HL-60 (cell line): Measurements from ENCODE around the gene LRFN2.

ENCODE experiments used
- DNase-seq, 2 experiments: peaks; one replicate each; pipeline ENCODE4 v3.0.0-alpha.2; 2010 to 2020; ENCODE audit warnings: low read depth in 1 of 2, low spot score in 1 of 2
- H3K27ac ChIP-seq: fragments of 250-450 bp; sonication (Bioruptor Pico); replicated peaks from 2 replicates; pipeline ENCODE4 v1.5.1; 2020; ENCODE audit warnings: mild to moderate bottlenecking, moderate library complexity
- H3K27me3 ChIP-seq: fragments of 250-450 bp; sonication (Bioruptor Pico); 2 replicates; pipeline ENCODE4 v1.5.1; 2021; ENCODE audit warnings: mild to moderate bottlenecking, moderate library complexity; ENCODE audit not compliant: insufficient read depth, poor library complexity, severe bottlenecking
- H3K4me3 ChIP-seq: replicated peaks from 2 replicates; pipeline ENCODE4 v1.5.1; 2011; ENCODE audit warnings: mild to moderate bottlenecking, control low read depth, low read length; ENCODE audit not compliant: insufficient read depth
- CTCF ChIP-seq: IDR thresholded peaks from one replicate; pipeline ENCODE4 v1.5.1; 2011; ENCODE audit warnings: low read length, control low read depth, inconsistent platforms; ENCODE audit not compliant: insufficient read depth
- GABPA ChIP-seq: IDR thresholded peaks from 2 replicates; pipeline ENCODE4 v1.6.1; 2012; ENCODE audit warnings: low read depth
- POLR2AphosphoS5 ChIP-seq: IDR thresholded peaks from 2 replicates; pipeline ENCODE4 v1.6.1; 2012; ENCODE audit warnings: low read depth
- REST ChIP-seq: IDR thresholded peaks from 2 replicates; pipeline ENCODE4 v1.6.1; 2012; ENCODE audit warnings: low read depth; ENCODE audit not compliant: insufficient replicate concordance
- SPI1 ChIP-seq: IDR thresholded peaks from 2 replicates; pipeline ENCODE4 v1.6.1; 2012; ENCODE audit warnings: low read depth, mild to moderate bottlenecking, borderline replicate concordance

The LRFN2 gene

GRCh38 chr6:40505191-40505810 lies 81.9 kb downstream of the LRFN2 start:
- Histone ChIP-seq H3K4me3 (no peak overlapping the region), H3K27ac (no peak overlapping the region), H3K27me3 (no peaks in the 10 kb centered on the region)
- TF ChIP-seq REST (no peak), SPI1 (no peak), CTCF (no peak), POLR2AphosphoS5 (no peak), GABPA (no peak)
- DNase-seq: no peak

- no peak overlapping the region for H3K4me3 ChIP-seq
- no peak overlapping the region for H3K27ac ChIP-seq
- H3K27me3 ChIP-seq: no peaks in the 10 kb centered on the region
- no peak for DNase-seq
- no peak for TF ChIP-seq GABPA
- TF ChIP-seq POLR2AphosphoS5: no peak
- no peak for TF ChIP-seq SPI1
Measured at GRCh38 chr6:40504274-40504673, 82.9 kb downstream of the LRFN2 start.

GRCh38 chr6:40500227-40500626 lies 86.9 kb downstream of the LRFN2 start:
- DNase-seq: no peak
- Histone ChIP-seq H3K27me3 (no peaks in the 10 kb centered on the region), H3K4me3 (no peak overlapping the region), H3K27ac (no peak overlapping the region)
- TF ChIP-seq POLR2AphosphoS5 (no peak), SPI1 (no peak), GABPA (no peak), REST (no peak)

- TF ChIP-seq SPI1: no peak
- no peak for TF ChIP-seq CTCF
- TF ChIP-seq REST: no peak
- no peak for TF ChIP-seq GABPA
- TF ChIP-seq POLR2AphosphoS5: no peak
- H3K27me3 ChIP-seq: no peaks in the 10 kb centered on the region
- no peak overlapping the region for H3K27ac ChIP-seq
Measured at GRCh38 chr6:40499215-40499614, 87.9 kb downstream of the LRFN2 start.

More at GRCh38 chr6:40499215-40499614, 87.9 kb downstream of the LRFN2 start:
- no peak overlapping the region for H3K4me3 ChIP-seq
- DNase-seq: no peak
